ENCODE results near the gene HHATL. TPM values are rescaled to one million over a fixed set of nuclear protein-coding genes. Genes with fewer than 3 reads are reported as not detected.

HHATL gene
- total RNA-seq, 1 experiment from 2014 or later, result not detected

DNA sequence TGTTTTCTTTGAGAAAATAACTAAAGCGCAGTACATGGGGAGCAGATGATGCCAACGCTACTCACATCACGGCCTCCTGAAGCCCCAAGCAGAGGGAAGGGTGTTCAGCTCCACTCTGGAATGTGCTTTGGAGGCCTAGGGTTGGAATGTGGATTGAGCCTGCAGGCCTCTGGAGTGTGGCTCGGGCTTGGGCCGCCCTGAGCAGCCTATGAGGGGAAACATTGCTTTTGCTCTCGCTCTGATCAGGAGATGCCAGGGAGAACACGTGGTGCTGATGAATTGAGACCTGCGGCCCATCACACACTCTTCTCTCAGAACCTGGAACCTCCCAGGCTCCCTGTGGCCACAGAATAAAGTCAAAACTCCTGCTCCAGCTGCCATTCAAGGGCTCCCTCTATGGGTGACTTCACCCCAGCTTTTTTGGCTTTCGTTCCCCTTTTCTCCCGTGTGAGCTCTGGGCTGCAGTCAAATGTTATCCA, 47.2 kb upstream of the HHATL start:
- no peaks in the 10 kb centered on the region for H3K27me3 ChIP-seq (replicated peaks; ENCODE audit: insufficient read depth, low read depth, low read length, poor library complexity)
- H3K27ac ChIP-seq (ENCODE audit: low read depth, low read length, poor library complexity, severe bottlenecking), result no peak overlapping the region
- peaks cover 6% of the 10 kb centered on the region for H3K4me1 ChIP-seq (ENCODE audit: insufficient read depth, low read length, poor library complexity, severe bottlenecking)
- ChIA-PET CTCF (no interaction called here), POLR2A (ENCODE audit: low non-redundant PET) (no interaction called here)
- no peaks in the 10 kb centered on the region for H3K36me3 ChIP-seq (ENCODE audit: insufficient read depth, low read length, poor library complexity, severe bottlenecking)
- no peak overlapping the region for H3K4me3 ChIP-seq (ENCODE audit: low read depth, low read length, poor library complexity, severe bottlenecking)
- intact Hi-C loops (cut with micrococcal nuclease; ENCODE audit: unreplicated experiment), result loop anchor here (10.0 kb wide), 1 partner anchor 175 kb away; no protein-coding TSS in a partner anchor
- DNase-seq (ENCODE audit: low spot score), result no peak
- no TSS peak for BruUV-seq (replicated peaks)
- TF ChIP-seq, protein P1, sequence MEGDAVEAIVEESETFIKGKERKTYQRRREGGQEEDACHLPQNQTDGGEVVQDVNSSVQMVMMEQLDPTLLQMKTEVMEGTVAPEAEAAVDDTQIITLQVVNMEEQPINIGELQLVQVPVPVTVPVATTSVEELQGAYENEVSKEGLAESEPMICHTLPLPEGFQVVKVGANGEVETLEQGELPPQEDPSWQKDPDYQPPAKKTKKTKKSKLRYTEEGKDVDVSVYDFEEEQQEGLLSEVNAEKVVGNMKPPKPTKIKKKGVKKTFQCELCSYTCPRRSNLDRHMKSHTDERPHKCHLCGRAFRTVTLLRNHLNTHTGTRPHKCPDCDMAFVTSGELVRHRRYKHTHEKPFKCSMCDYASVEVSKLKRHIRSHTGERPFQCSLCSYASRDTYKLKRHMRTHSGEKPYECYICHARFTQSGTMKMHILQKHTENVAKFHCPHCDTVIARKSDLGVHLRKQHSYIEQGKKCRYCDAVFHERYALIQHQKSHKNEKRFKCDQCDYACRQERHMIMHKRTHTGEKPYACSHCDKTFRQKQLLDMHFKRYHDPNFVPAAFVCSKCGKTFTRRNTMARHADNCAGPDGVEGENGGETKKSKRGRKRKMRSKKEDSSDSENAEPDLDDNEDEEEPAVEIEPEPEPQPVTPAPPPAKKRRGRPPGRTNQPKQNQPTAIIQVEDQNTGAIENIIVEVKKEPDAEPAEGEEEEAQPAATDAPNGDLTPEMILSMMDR (conservative IDR thresholded peaks at IDR 0.05; ENCODE audit: low read depth, low read length), result peak; percentile 40
- no peak for TF ChIP-seq EZH2 (IDR thresholded peaks at IDR 0.05; ENCODE audit: borderline replicate concordance, low read depth, low read length, poor library complexity, severe bottlenecking)
- no peaks in the 10 kb centered on the region for H3K9me3 ChIP-seq (ENCODE audit: low read depth, low read length, poor library complexity, severe bottlenecking)

DNA sequence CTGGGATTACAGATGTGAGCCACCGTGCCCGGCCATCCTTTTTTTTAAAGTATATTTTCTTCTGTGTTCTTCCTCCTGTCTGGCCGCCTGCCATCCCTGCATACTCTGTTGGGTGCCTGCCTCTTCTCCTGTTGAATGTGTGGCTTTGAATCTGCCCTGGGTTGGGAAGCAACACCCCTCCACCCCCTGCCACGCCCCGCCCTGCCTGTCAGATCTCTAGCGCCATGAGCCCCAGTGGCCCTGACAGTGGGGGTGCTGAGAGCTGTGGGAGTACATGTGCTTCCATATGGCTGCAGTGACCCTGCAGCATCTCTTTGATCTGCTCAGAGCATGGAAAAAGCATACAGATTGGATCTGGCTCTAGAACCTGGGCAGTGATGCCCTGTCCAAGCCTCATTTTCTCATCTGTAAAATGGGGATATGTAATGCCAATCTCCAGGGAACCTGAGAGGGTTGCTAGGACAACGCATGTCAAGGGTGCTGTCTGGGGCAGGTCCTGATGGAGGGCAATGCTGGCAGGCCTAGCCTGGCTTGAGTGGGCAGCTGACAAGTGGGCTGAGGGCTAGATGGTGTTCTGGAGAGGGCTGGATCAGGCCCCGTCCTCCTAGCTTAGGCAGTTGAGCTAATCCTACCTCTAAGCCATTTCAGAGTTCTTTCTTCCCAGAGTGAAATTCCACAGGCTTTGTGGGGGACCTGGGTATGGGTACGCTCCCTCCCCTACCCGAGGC, 46.6 kb upstream of the HHATL start:
- no peaks in the 10 kb centered on the region for H3K9me3 ChIP-seq (ENCODE audit: low read depth, low read length, poor library complexity, severe bottlenecking)
- DNase-seq (ENCODE audit: low spot score), result no peak
- no TSS peak for BruUV-seq (replicated peaks)
- no peak overlapping the region for H3K4me3 ChIP-seq (ENCODE audit: low read depth, low read length, poor library complexity, severe bottlenecking)
- H3K36me3 ChIP-seq (ENCODE audit: insufficient read depth, low read length, poor library complexity, severe bottlenecking), result no peaks in the 10 kb centered on the region
- intact Hi-C loops (cut with micrococcal nuclease; ENCODE audit: unreplicated experiment), result loop anchor here (10.0 kb wide), 1 partner anchor 174 kb away; no protein-coding TSS in a partner anchor
- H3K27me3 ChIP-seq (replicated peaks; ENCODE audit: insufficient read depth, low read depth, low read length, poor library complexity), result no peaks in the 10 kb centered on the region
- ChIA-PET CTCF (no interaction called here), POLR2A (ENCODE audit: low non-redundant PET) (no interaction called here)
- peaks cover 6% of the 10 kb centered on the region for H3K4me1 ChIP-seq (ENCODE audit: insufficient read depth, low read length, poor library complexity, severe bottlenecking)
- no peak overlapping the region for H3K27ac ChIP-seq (ENCODE audit: low read depth, low read length, poor library complexity, severe bottlenecking)
- TF ChIP-seq, protein P1 (conservative IDR thresholded peaks at IDR 0.05; ENCODE audit: low read depth, low read length), result no peak
- no peak for TF ChIP-seq EZH2 (IDR thresholded peaks at IDR 0.05; ENCODE audit: borderline replicate concordance, low read depth, low read length, poor library complexity, severe bottlenecking)

DNA sequence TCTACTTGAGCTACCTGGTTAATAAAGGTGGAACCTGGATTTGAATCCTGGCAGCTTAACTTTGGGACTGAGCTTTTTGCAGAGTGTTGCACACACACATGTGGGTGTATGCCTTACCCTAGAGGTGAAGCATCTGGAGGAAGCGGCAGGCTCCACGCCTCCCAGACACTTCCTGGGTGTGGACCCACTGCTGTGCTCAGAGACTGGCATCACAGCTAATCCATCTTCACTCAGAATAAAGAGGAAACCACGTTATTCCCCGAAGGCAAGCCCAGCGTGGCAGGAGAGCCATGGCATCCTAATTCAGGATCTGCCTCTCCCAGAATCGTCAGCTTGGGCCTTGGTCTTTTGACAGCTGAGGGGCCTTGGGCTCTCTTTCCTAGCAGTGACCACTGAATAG, 45.0 kb upstream of the HHATL start:
- peak; percentile 39 for DNase-seq (ENCODE audit: low spot score)
- intact Hi-C loops (cut with micrococcal nuclease; ENCODE audit: unreplicated experiment), result loop anchor here (10.0 kb wide), 1 partner anchor 173 kb away; no protein-coding TSS in a partner anchor
- CTCF ChIA-PET, result no interaction called here
- H3K9me3 ChIP-seq (ENCODE audit: low read depth, low read length, poor library complexity, severe bottlenecking), result no peaks in the 10 kb centered on the region
- no peak overlapping the region for H3K4me3 ChIP-seq (ENCODE audit: low read depth, low read length, poor library complexity, severe bottlenecking)
- no peak for TF ChIP-seq EZH2 (IDR thresholded peaks at IDR 0.05; ENCODE audit: borderline replicate concordance, low read depth, low read length, poor library complexity, severe bottlenecking)
- TF ChIP-seq, protein P1 (conservative IDR thresholded peaks at IDR 0.05; ENCODE audit: low read depth, low read length), result no peak
- POLR2A ChIA-PET (ENCODE audit: low non-redundant PET), result no interaction called here
- peaks cover 6% of the 10 kb centered on the region for H3K4me1 ChIP-seq (ENCODE audit: insufficient read depth, low read length, poor library complexity, severe bottlenecking)
- H3K27ac ChIP-seq (ENCODE audit: low read depth, low read length, poor library complexity, severe bottlenecking), result no peak overlapping the region
- H3K27me3 ChIP-seq (replicated peaks; ENCODE audit: insufficient read depth, low read depth, low read length, poor library complexity), result no peaks in the 10 kb centered on the region
- no peaks in the 10 kb centered on the region for H3K36me3 ChIP-seq (ENCODE audit: insufficient read depth, low read length, poor library complexity, severe bottlenecking)
- no TSS peak for BruUV-seq (replicated peaks)
